Cardiac fibroblast (primary cell): ENCODE measurements around the gene GCSAM.

Experiments used
- DNase-seq, 2 donors: peaks; one replicate each; pipeline versions ENCODE4 v3.0.0 to v3.0.0-alpha.2; 2010; ENCODE audit warnings: low read depth in 2 of 2
- H3K4me3 ChIP-seq, 2 donors: replicated peaks in 1 of 2; 1 replicate in 1 of 2; 2 replicates in 1 of 2; pipeline ENCODE4 v1.5.1; 2011; ENCODE audit warnings: low read depth in 2 of 2, low read length in 2 of 2, mild to moderate bottlenecking in 2 of 2, moderate library complexity in 1 of 2
- CTCF ChIP-seq: IDR thresholded peaks from one replicate; pipeline ENCODE4 v1.5.1; 2011; ENCODE audit warnings: low read depth, mild to moderate bottlenecking, low read length, inconsistent platforms

Gene GCSAM

DNA sequence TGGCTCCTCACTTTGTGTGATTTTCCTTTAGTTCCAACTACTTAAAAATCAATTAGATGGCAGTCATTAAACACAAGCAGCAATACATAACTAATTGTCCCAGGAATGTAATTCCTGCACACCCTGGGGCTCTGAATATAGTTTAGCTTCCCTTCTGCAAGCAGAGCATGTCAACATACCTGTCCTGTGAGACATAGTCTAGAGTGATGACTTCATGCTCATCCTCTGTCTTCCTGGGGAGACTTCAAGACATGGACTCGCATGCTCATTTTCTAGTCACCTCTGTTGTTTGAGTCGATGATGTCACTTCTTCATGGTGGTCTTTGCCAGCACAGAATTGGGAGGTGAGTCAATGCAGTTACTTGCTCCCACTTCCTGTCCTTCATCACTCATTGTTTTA lies 31.1 kb downstream of the GCSAM start:
- no peak for TF ChIP-seq CTCF
- DNase-seq = peak; percentile 14 to 95
- H3K4me3 ChIP-seq = no peak overlapping the region

DNA sequence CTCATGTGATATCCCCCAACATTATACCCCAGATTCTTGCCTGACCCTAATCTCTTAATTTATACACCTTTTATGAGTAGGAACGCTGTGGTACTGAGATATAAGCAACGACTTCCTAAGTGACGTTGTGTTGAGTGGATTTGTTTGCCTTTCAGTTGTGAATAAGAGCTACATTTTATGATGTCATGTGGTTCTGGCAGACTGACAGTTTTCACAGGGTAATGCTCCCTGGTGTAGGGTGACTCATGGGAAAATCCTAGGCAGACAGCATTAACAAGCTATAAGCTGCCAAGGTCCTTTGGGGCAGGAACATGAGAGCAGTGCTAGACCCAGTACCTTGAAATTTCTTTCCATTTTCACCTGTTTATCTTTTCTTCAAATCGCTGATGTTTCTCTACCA lies 35.7 kb downstream of the GCSAM start:
- no peak overlapping the region for H3K4me3 ChIP-seq
- DNase-seq = peak; percentile 98 to 100
- no peak for TF ChIP-seq CTCF

DNA sequence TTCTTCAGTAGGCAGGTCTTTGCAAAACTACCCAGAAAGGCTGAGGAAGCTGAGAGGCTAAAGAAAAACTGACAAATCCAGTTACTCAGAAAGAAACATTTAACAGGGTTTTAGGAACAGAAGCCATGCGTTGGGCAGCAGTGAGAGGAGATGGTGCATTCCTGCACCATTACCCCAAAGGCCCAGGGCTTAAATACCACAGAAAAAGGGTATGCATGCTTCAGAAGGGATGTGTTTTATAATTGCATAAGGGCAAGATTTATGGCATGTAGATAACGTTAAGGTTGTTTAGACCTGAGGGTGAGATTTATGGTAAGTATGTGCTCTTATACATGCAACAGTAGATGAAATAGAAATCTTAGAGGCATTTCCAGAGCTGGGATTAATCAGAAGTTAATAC lies 36.9 kb downstream of the GCSAM start:
- DNase-seq = no peak

GRCh38 chr3:112095731-112096130 lies 37.3 kb downstream of the GCSAM start:
- no peak for DNase-seq
- no peak overlapping the region for H3K4me3 ChIP-seq
- TF ChIP-seq CTCF = no peak

More for the DNA sequence above, 36.9 kb downstream of the GCSAM start:
- no peak for TF ChIP-seq CTCF
- H3K4me3 ChIP-seq = no peak overlapping the region

GRCh38 chr3:112093180-112093522 lies 39.9 kb downstream of the GCSAM start:
- H3K4me3 ChIP-seq = no peak overlapping the region
- peak in 1 of 2 donors; percentile 33 for DNase-seq
- TF ChIP-seq CTCF = no peak

DNA sequence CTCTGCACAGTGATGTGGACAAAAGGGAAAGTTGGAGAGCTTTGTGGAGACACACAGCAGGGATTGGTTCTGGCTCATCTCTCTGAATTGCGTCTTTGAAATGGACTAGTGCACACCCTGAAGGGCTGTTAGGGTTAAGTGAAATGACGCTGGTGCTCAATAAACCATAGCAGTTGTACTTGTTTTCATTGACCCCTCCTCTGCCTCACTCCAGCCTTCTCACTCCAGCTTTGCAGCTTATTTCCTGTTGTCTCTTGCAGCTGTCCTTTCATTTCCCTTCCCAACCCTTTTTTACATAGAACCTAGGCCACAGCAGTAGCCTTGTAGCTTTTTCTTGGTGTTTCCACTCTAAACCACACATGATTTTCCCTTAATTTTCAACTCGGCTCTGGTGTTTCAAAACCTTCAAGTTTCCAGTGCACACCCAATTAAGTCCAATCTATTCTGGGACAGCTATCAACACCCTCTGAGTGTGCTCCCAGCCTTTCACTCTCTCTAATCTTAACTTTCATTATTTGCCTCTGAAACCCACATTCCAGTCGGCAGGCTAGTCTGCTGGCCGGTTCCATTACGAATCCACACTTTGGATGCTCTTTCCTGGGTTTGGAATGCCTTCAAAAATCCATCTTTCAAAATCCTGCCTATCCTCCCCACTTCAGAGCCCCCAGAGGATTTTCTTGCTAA lies 40.4 kb downstream of the GCSAM start:
- no peak for TF ChIP-seq CTCF
- H3K4me3 ChIP-seq = no peak overlapping the region
- DNase-seq = peak; percentile 18 to 80
